H1 (cell line): ENCODE results near the gene SERPINB13. TPM values are rescaled to one million over a fixed set of nuclear protein-coding genes. Genes with fewer than 3 reads are reported as not detected.

Experiments used
- CTCF ChIA-PET: fragments of 300-600 bp; sonication (Branson Sonifier 250); formaldehyde crosslinking; loops from one replicate; lab custom pipeline; 2021; ENCODE audit not compliant: partially characterized antibody; lab: Charles Lee
- POLR2A ChIA-PET: fragments of 300-600 bp; sonication (Branson Sonifier 250); formaldehyde crosslinking; loops from one replicate; lab custom pipeline; 2021; ENCODE audit warnings: inconsistent platforms; ENCODE audit not compliant: partially characterized antibody; lab: Charles Lee
- DNase-seq, 2 experiments: peaks; one replicate each; pipeline versions ENCODE4 v3.0.0 to v3.0.0-alpha.2; 2010 to 2022; ENCODE audit warnings: low spot score in 2 of 2, low read depth in 1 of 2, mixed read lengths in 1 of 2
- FAIRE-seq: peaks from 2 replicates; lab custom pipeline; 2011; peaks lifted over from hg19 to GRCh38; lab: Jason Lieb, UNC
- H2AFZ ChIP-seq: 2 replicates; pipeline ENCODE4 v1.8.1; 2012; ENCODE audit warnings: low read length, inconsistent platforms
- H2AK5ac ChIP-seq: 2 replicates; pipeline ENCODE4 v1.6.1; 2013; ENCODE audit warnings: low read depth, low read length
- H2BK120ac ChIP-seq: replicated peaks from 2 replicates; pipeline ENCODE3; 2013; ENCODE audit warnings: low read depth, low read length, inconsistent platforms
- H2BK12ac ChIP-seq: 2 replicates; pipeline ENCODE4 v1.6.1; 2013; ENCODE audit warnings: low read depth, low read length
- H2BK15ac ChIP-seq: 2 replicates; pipeline ENCODE4 v1.6.1; 2013; ENCODE audit warnings: low read length
- H2BK20ac ChIP-seq: 2 replicates; pipeline ENCODE4 v1.6.1; 2013; ENCODE audit warnings: low read length
- H2BK5ac ChIP-seq: 2 replicates; pipeline ENCODE4 v1.6.1; 2013; ENCODE audit warnings: low read depth, low read length
- H3K14ac ChIP-seq: 2 replicates; pipeline ENCODE4 v1.6.1; 2013; ENCODE audit warnings: inconsistent platforms; ENCODE audit not compliant: insufficient read length
- H3K18ac ChIP-seq: 2 replicates; pipeline ENCODE4 v1.6.1; 2013; ENCODE audit warnings: low read length; ENCODE audit errors: extremely low read depth
- H3K23ac ChIP-seq: 2 replicates; pipeline ENCODE4 v1.6.1; 2013; ENCODE audit warnings: inconsistent platforms; ENCODE audit not compliant: insufficient read length
- H3K23me2 ChIP-seq: 2 replicates; pipeline ENCODE4 v1.6.1; 2013; ENCODE audit warnings: low read depth, low read length
- H3K27ac ChIP-seq: 2 replicates; pipeline ENCODE4 v1.6.1; 2011; ENCODE audit warnings: low read depth, low read length, inconsistent platforms
- H3K27me3 ChIP-seq, 4 experiments: replicated peaks in 1 of 4; 1 replicate in 1 of 4; 2 replicates in 3 of 4; pipeline versions ENCODE4 v1.6.1 to v1.8.1; 2011 to 2013; ENCODE audit warnings: low read length in 3 of 4, mild to moderate bottlenecking in 3 of 4, inconsistent platforms in 2 of 4, mixed read lengths in 2 of 4, moderate library complexity in 1 of 4; ENCODE audit not compliant: control insufficient read depth in 3 of 4, insufficient read depth in 3 of 4; ENCODE audit errors: extremely low read depth in 1 of 4
- H3K36me3 ChIP-seq, 4 experiments: 2 replicates each; pipeline versions ENCODE4 v1.6.1 to v1.8.1; 2011 to 2013; ENCODE audit warnings: mild to moderate bottlenecking in 4 of 4, low read length in 3 of 4, moderate library complexity in 2 of 4, control low read depth in 1 of 4, inconsistent platforms in 1 of 4; ENCODE audit not compliant: insufficient read depth in 4 of 4, control insufficient read depth in 2 of 4
- H3K4ac ChIP-seq: replicated peaks from 2 replicates; pipeline ENCODE3; 2013; ENCODE audit warnings: low read length, low read depth, mixed read lengths, inconsistent platforms; ENCODE audit not compliant: insufficient read length
- H3K4me1 ChIP-seq, 4 experiments: replicated peaks in 1 of 4; 1 replicate in 1 of 4; 2 replicates in 3 of 4; pipeline versions ENCODE4 v1.6.1 to v1.8.1; 2011 to 2013; ENCODE audit warnings: low read length in 3 of 4, inconsistent platforms in 2 of 4, mixed read lengths in 1 of 4; ENCODE audit not compliant: insufficient read depth in 4 of 4, control insufficient read depth in 3 of 4
- H3K4me2 ChIP-seq, 2 experiments: 2 replicates each; pipeline versions ENCODE4 v1.6.1 to v1.8.1; 2011 to 2013; ENCODE audit warnings: low read depth in 2 of 2, low read length in 2 of 2, control low read depth in 1 of 2, inconsistent platforms in 1 of 2, mild to moderate bottlenecking in 1 of 2; ENCODE audit not compliant: insufficient read depth in 1 of 2
- H3K4me3 ChIP-seq, 4 experiments: fragments of 200-600, 300-600 bp in 1 of 4; sonication (generic), shearing (Covaris generic), sonication (Bioruptor Twin) in 1 of 4; 2 replicates each; pipeline versions ENCODE4 v1.5.1 to v1.8.1; 2011 to 2016; ENCODE audit warnings: low read length in 4 of 4, low read depth in 3 of 4, control low read depth in 2 of 4, inconsistent platforms in 2 of 4, mild to moderate bottlenecking in 2 of 4, mixed read lengths in 1 of 4, moderate library complexity in 1 of 4; ENCODE audit not compliant: insufficient read depth in 2 of 4; ENCODE audit errors: extremely low read depth in 1 of 4
- H3K56ac ChIP-seq: replicated peaks from 2 replicates; pipeline ENCODE3; 2013; ENCODE audit warnings: low read depth, mild to moderate bottlenecking, mixed read lengths, low read length, inconsistent platforms; ENCODE audit not compliant: insufficient read length
- H3K79me1 ChIP-seq: 2 replicates; pipeline ENCODE4 v1.6.1; 2013; ENCODE audit warnings: low read depth, low read length, control low read depth
- H3K79me2 ChIP-seq, 2 experiments: 2 replicates each; pipeline versions ENCODE4 v1.6.1 to v1.8.1; 2012 to 2013; ENCODE audit warnings: low read length in 2 of 2, mild to moderate bottlenecking in 2 of 2, inconsistent platforms in 1 of 2; ENCODE audit not compliant: insufficient read depth in 2 of 2, control insufficient read depth in 1 of 2
- H3K9ac ChIP-seq, 4 experiments: replicated peaks in 1 of 4; 1 replicate in 1 of 4; 2 replicates in 3 of 4; pipeline versions ENCODE4 v1.6.1 to v1.8.1; 2011 to 2013; ENCODE audit warnings: low read depth in 3 of 4, low read length in 3 of 4, control low read depth in 2 of 4, mild to moderate bottlenecking in 2 of 4, moderate library complexity in 2 of 4, inconsistent platforms in 1 of 4; ENCODE audit errors: extremely low read depth in 1 of 4
- H3K9me3 ChIP-seq, 2 experiments: 2 replicates each; pipeline versions ENCODE4 v1.6.1 to v1.8.1; 2012 to 2013; ENCODE audit warnings: mild to moderate bottlenecking in 2 of 2, moderate library complexity in 2 of 2, control low read depth in 1 of 2, inconsistent platforms in 1 of 2, low read depth in 1 of 2, low read length in 1 of 2, mixed read lengths in 1 of 2; ENCODE audit not compliant: insufficient read depth in 2 of 2
- H4K20me1 ChIP-seq, 2 experiments: replicated peaks in 1 of 2; 2 replicates each; pipeline versions ENCODE3 to v1.8.1; 2011 to 2013; ENCODE audit warnings: inconsistent platforms in 2 of 2, low read length in 2 of 2, mild to moderate bottlenecking in 1 of 2; ENCODE audit not compliant: insufficient read depth in 2 of 2, control insufficient read depth in 1 of 2
- H4K5ac ChIP-seq: 2 replicates; pipeline ENCODE4 v1.6.1; 2013; ENCODE audit warnings: low read length, low read depth, mixed read lengths, inconsistent platforms; ENCODE audit not compliant: insufficient read length
- H4K8ac ChIP-seq: 2 replicates; pipeline ENCODE4 v1.8.0; 2013; ENCODE audit warnings: mild to moderate bottlenecking, moderate library complexity, low read length, inconsistent platforms; ENCODE audit not compliant: insufficient read depth; ENCODE audit errors: extremely low read depth
- H4K91ac ChIP-seq: replicated peaks from 2 replicates; pipeline ENCODE3; 2013; ENCODE audit warnings: low read length, mixed read lengths, inconsistent platforms; ENCODE audit not compliant: insufficient read length
- HDAC6 ChIP-seq: IDR thresholded peaks from one replicate; pipeline ENCODE4 v1.7.1; 2012; ENCODE audit warnings: low read depth, mild to moderate bottlenecking, inconsistent platforms, low read length, moderate library complexity
- KDM4A ChIP-seq: IDR thresholded peaks from one replicate; pipeline ENCODE4 v1.7.1; 2012; ENCODE audit warnings: low read depth, mild to moderate bottlenecking, moderate library complexity, low read length, inconsistent platforms; ENCODE audit not compliant: severe bottlenecking
- PHF8 ChIP-seq: fragments of 200-600 bp; sonication (generic); conservative IDR thresholded peaks from 2 replicates; pipeline ENCODE4 v1.7.1; 2012; ENCODE audit warnings: low read depth, mild to moderate bottlenecking, inconsistent platforms, low read length, moderate library complexity
- SUZ12 ChIP-seq: fragments of 200-600 bp; sonication (generic); IDR thresholded peaks from 2 replicates; pipeline ENCODE4 v1.6.1; 2012; ENCODE audit warnings: mild to moderate bottlenecking, inconsistent platforms, low read length, moderate library complexity, mixed read lengths
- TAF1 ChIP-seq: IDR thresholded peaks from 2 replicates; pipeline ENCODE4 v1.6.1; 2011; ENCODE audit warnings: mild to moderate bottlenecking, low read depth, low read length
- TBP ChIP-seq: IDR thresholded peaks from 2 replicates; pipeline ENCODE4 v1.6.1; 2011; ENCODE audit warnings: low read depth, low read length, improper control_type of control experiment
- ZNF274 ChIP-seq: IDR thresholded peaks from 2 replicates; pipeline ENCODE4 v1.7.0; 2012; ENCODE audit warnings: low read length, borderline replicate concordance; ENCODE audit errors: extremely low read depth
- WGBS, 2 experiments: shearing (Covaris generic) in 1 of 2; methylation state at CpG; one replicate each; pipeline versions ENCODE4 v1.1.6 to v1.1.7; 2013 to 2015; ENCODE audit warnings: low lambda C conversion rate in 2 of 2, mixed read lengths in 2 of 2, inconsistent platforms in 1 of 2, low coverage in 1 of 2, missing lambda C conversion rate in 1 of 2; ENCODE audit not compliant: insufficient replicate concordance in 2 of 2, insufficient coverage in 1 of 2, insufficient read length in 1 of 2; ENCODE audit errors: extremely low coverage in 1 of 2, missing lambda C conversion rate in 1 of 2; 5-methylcytosine and 5-hydroxymethylcytosine counted together
- polyA plus RNA-seq, 7 experiments: library from polyadenylated mRNA; depleted of rRNA in 3 of 7; stranded (reverse) in 5 of 7; unstranded in 2 of 7; fragments of >200 nt in 5 of 7; fragments of 200-250 nt in 2 of 7; gene quantifications; 1 replicate in 5 of 7; 2 replicates in 1 of 7; 4 replicates in 1 of 7; pipeline versions ENCODE4 v1.2.1 to v1.2.3, GENCODE V29; 2011 to 2013; ENCODE audit warnings: missing spikeins in 2 of 7, mixed read lengths in 2 of 7
- total RNA-seq: library from RNA; stranded (reverse); fragmentation: NEBNext Ultra II Directional; extraction: Animal tissue kit (Norgen Biotek cat#: 25700); gene quantifications from 2 replicates; pipeline ENCODE4 v1.2.1, GENCODE V29; 2021

The SERPINB13 gene
- total and polyA plus RNA-seq, 2 of the 8 experiments (the other 6 are each of a cell fraction or from before 2014, with no cell fraction given) = not detected

GRCh38 chr18:63562284-63562683 lies 24.9 kb upstream of the SERPINB13 start:
- no peak for DNase-seq
- H2BK20ac ChIP-seq = no peak overlapping the region
- no peak overlapping the region for H3K4me2 ChIP-seq
- no peak overlapping the region for H2BK5ac ChIP-seq
- no peak for FAIRE-seq
- no peak overlapping the region for H3K23ac ChIP-seq
- CTCF ChIA-PET = interaction anchor here (1.1 to 9.2 kb wide), 6 partner anchors 12 to 261 kb away, joined by 3 to 107 read pairs (median 3); no protein-coding TSS in a partner anchor
- no peak overlapping the region for H2BK120ac ChIP-seq
- no peak overlapping the region for H2AFZ ChIP-seq
- no peak overlapping the region for H3K14ac ChIP-seq
- H3K4ac ChIP-seq = no peak overlapping the region
- no peaks in the 10 kb centered on the region for H3K23me2 ChIP-seq
- WGBS, 2 experiments = 100% methylated on average over 4 of the region's 4 CpGs; no CpG with 5 or more reads in 1 of the 2 experiments
- no peak overlapping the region for H3K56ac ChIP-seq
- POLR2A ChIA-PET = no interaction called here
- H3K36me3 ChIP-seq = no peaks in the 10 kb centered on the region
- no peak overlapping the region for H3K9ac ChIP-seq
- no peaks in the 10 kb centered on the region for H3K79me1 ChIP-seq
- no peak overlapping the region for H2BK15ac ChIP-seq
- no peak overlapping the region for H3K4me3 ChIP-seq
- H3K79me2 ChIP-seq = no peaks in the 10 kb centered on the region
- no peaks in the 10 kb centered on the region for H3K4me1 ChIP-seq
- no peak overlapping the region for H3K27ac ChIP-seq
- no peak overlapping the region for H2AK5ac ChIP-seq
- H3K9me3 ChIP-seq = no peaks in the 10 kb centered on the region
- no peak overlapping the region for H3K18ac ChIP-seq
- H2BK12ac ChIP-seq = no peak overlapping the region
- H3K27me3 ChIP-seq = no peaks in the 10 kb centered on the region
- no peak overlapping the region for H4K5ac ChIP-seq
- H4K20me1 ChIP-seq = no peaks in the 10 kb centered on the region
- H4K91ac ChIP-seq = no peak overlapping the region
- no peak overlapping the region for H4K8ac ChIP-seq
- TF ChIP-seq SUZ12 (no peak), HDAC6 (no peak), TBP (no peak), TAF1 (no peak), KDM4A (no peak), ZNF274 (no peak), PHF8 (no peak)
